Putamen (tissue), 1 donor: ENCODE measurements around the gene EGLN1.

ENCODE experiments used
- DNase-seq: peaks from one replicate; pipeline ENCODE4 v3.0.0-alpha.2; 2016; ENCODE audit warnings: low spot score

EGLN1 gene

DNA sequence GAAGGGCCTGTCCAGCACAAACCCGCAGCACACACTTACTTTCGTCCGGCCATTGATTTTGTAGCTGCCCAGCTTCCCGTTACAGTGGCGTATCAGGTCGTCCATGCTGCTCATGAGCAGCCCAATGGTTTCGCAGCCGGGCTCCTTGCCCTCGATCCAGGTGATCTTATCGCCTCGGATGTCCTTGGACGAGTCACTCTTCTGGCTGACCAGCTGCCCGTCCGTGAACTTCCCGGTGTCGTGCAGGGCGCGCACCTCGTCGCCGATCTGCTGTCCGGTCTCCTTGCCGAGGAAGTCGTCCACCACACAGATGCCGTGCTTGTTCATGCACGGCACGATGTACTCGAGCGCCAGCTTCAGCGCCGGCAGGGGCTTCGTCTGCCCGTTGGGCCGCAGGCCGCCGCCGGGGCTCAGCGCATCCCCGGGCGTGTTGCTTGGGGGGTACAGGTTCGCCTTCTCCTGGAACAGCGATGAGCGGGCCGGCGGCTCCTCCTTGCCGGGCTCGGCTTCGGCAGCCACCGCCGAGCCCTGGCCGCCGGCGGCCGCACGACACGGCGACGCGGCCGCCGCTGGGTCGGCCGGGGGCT, 1.0 kb downstream of the EGLN1 start:
- DNase-seq: peak; percentile 28

DNA sequence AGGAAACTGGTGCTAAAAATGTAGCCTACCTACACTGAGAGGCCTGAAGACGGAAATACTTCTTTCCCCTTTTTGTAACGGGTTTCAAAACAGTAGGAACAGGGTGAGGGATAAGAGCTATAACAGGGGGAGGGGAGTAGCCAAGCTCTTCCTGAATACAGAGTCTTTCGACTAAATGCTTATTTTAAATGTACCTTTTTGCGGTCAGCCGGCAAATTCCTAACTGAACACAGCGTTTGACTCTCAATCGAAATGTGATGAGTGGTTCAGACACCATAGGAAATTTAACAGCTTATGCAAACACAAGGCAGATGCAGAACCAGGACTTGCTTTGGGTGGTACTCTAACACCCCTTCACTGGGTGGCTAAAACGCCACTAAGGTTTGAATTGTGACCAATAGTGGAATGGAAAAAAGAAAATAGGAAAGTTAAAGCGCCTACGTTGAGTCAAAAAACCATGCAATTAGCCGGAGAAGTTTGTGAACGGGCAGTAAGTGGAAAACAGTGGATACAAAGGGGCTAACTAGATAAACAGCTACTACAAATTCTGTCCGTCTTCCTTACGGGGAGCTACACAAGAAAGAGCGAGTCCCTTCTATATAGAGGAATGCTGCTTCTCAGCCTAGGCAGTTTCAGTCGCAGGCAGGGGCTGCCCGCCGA, 1.7 kb downstream of the EGLN1 start:
- DNase-seq: no peak

- DNase-seq: no peak
Observed at GRCh38 chr1:231419738-231420298, 2.3 kb downstream of the EGLN1 start.

GRCh38 chr1:231419147-231419546, 2.9 kb downstream of the EGLN1 start:
- DNase-seq: no peak

DNA sequence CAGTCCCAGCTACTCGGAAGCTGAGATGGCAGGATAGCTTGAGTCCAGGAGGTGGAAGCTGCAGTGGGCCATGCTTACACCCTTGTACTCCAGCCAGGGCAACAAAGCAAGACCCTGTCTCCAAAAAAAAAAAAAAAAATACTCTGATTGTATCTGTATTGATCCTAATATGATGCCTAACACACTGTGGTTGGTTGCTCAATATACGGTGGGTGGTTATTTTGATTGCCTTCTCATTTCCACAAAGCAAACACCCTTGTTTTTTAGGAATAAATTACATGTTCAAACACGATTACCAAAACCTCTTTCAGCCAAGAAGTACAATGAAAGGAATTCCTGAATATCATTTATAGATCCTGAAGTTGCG, 3.4 kb downstream of the EGLN1 start:
- DNase-seq: no peak

- DNase-seq: no peak
Observed at GRCh38 chr1:231418101-231418740, 3.9 kb downstream of the EGLN1 start.

GRCh38 chr1:231417513-231417912, 4.6 kb downstream of the EGLN1 start:
- no peak for DNase-seq

- DNase-seq: no peak
Observed at GRCh38 chr1:231416901-231417300, 5.2 kb downstream of the EGLN1 start.

GRCh38 chr1:231415018-231415583, 7.0 kb downstream of the EGLN1 start:
- DNase-seq: no peak

- DNase-seq: peak; percentile 45
Observed at GRCh38 chr1:231414260-231415016, 7.6 kb downstream of the EGLN1 start.

DNA sequence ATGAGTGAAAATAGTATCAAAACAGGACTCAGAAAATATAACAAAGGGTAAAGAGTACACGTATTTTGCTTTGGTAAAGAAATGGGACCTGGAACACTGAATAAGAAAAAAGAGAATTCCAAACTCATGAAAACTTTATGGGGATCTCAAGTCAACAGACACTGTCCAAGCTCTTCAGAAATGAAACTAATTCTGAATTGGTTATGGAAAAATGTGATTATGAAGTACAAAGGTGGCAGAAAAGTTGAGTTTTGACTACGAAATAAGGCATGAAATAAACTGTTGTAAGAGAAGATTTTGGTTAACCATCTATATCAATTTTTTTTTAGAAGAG, 8.4 kb downstream of the EGLN1 start:
- DNase-seq: no peak

- DNase-seq: no peak
Observed at GRCh38 chr1:231411036-231411531, 11.0 kb downstream of the EGLN1 start.

GRCh38 chr1:231410036-231410612, 12.0 kb downstream of the EGLN1 start:
- DNase-seq: no peak

DNA sequence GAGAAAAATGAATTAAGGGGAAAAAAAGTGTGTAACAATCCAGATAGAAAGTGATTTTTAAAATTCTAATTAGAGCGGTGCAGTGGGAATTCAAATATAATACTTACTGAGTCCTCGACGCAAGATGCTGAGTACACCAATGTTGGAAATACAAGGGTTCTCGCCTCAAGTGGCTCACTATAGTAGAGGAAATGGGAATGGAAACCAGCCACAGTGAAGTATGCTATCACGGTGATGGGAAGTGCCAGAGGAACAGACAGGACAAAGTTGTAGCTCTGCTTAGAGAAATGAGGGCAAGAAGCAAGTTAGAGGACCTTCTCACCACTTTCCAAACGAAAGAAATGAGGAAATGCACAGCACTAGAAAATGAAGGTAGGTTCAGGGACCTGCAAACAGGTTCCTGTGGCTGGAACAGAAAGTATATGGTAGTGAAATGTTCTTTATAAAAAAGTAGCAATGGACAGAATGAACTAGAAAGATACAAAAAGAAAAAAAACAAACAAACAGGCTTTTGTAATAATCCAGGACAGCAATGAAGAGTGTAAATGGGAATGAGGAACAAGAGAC, 13.5 kb downstream of the EGLN1 start:
- no peak for DNase-seq

DNA sequence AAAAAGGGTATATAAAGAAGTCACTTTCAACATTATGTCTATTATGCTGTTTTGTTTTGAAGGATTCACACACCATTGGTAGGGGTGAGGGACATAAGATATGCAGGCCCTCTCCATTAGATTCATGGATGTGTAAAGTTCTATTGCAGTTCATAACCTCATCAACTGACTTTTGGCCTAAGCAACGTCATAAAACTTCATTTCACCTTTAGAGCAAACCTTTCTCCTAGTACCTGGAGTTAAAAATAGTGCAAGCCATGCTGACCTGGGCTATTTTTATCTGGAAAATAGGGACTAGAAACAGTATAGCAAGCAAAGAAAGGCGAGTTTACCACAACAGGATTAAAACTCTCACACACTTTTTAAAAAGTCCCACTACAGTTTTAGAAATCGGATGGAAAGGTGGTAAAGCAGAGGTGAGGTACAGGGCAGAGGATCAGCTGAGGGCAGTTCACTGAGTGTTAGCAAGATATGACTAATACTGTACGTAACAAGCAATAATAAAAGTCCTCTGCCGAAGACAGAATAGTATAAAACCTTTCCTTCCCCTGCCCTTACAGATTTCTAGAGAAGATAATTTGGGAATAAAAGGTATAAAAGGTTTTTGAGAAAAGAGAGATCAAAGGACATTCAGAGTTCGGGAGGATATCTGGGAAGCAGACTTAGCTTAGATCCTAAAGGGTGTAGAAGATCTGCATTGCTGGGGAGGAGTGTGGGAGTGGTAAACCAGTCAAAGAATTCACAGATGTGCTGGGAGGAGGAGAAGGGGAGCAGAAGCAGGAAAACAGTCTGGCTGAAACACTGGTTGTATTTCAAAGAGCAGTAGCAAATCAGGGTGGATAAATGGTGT, 14.3 kb downstream of the EGLN1 start:
- DNase-seq: no peak

DNA sequence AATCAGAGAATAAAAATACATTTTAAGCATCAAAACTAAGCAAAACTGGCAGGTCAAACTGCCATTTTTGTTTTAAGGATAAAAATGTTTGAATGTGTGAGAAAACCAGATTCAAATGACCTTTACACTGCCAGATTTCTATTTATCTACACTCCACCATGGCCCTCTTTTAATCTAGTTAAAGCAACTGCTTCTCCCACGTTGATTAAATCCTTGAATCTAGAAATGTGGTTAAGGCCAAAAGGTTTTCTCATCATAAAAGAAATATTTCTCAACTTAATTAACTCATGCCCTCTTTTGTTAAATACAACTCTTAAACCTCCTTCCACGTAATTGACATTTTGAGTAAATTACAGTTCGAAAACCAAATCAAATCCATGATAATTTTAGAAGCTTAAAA, 15.0 kb downstream of the EGLN1 start:
- no peak for DNase-seq

GRCh38 chr1:231404318-231404717, 17.8 kb downstream of the EGLN1 start:
- DNase-seq: no peak

GRCh38 chr1:231401478-231401877, 20.6 kb downstream of the EGLN1 start:
- DNase-seq: no peak

DNA sequence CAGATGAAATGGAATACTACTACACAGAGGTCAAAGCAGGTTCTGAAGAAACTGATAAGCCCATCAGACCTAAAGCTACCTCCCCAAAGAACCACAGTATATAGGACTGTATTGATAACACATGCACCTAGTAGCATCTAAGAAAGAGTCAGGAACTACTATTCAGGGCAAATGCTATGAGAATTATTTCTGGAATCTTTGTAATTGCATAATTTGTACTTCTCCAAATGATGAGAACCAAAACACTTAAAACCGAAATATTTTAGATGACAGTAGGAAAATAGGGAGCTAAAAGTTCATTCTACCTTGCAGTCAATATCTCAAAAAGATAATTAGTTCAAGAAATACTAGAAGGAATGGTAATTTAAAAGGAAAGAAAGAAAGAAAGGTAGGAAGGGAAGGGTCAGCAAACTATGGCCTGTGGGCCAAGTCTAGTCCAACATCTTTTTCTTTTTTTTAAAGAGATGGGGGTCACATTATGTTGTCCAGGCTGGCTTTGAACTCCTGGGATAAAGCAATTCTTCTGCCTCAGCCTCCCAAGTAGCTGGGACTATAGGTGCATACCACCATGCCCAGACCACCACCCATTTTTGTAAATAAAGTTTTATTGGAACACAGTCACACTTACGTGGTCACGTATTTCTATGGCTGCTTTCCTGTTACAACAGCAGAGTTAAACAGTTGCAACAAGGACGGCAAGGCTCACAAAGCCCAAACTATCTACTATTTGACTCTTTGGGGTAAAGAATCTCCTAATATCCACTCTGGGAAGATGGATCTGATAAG, 24.0 kb downstream of the EGLN1 start:
- no peak for DNase-seq

DNA sequence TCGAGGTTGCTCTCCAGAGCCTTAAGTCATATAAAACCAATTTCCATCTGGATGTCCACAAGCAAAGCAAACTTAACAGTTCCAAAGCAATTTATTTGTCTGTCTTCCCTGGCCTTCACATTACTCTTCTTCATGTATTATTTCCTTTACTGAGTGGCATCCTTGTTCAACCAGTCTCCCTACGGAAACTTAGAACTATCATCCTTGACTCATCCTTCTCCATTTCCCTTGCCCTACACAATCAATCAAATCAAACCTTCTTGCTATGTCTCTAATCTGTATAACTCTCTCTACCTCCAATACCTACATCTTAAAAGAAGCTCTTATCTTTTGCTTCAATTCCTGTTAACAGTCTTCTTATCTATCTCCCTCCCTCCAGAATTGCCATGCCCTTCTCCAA, 25.4 kb downstream of the EGLN1 start:
- no peak for DNase-seq
